ENCODE measurements around the gene ADAM22. TPM values are rescaled to one million over a fixed set of nuclear protein-coding genes. Genes with fewer than 3 reads are reported as not detected.

Gene ADAM22
- total and polyA plus RNA-seq, 3 donors from 2014 or later = 2.9 to 4.4 (median 4.4) TPM

GRCh38 chr7:88105231-88105630 lies 171.2 kb downstream of the ADAM22 start:
- no peaks in the 10 kb centered on the region for H3K36me3 ChIP-seq (ENCODE audit: low read depth, missing control alignments)
- no peaks in the 10 kb centered on the region for H3K4me1 ChIP-seq
- no peaks in the 10 kb centered on the region for H3K27me3 ChIP-seq
- H3K27ac ChIP-seq = no peak overlapping the region
- DNase-seq = no peak
- intact Hi-C loops (cut with DNase I; ENCODE audit: low total_unique reads) = no loop called here
- 90 to 91% methylated on average over 3 of the region's 3 CpGs for WGBS, 2 donors
- TF ChIP-seq CTCF (IDR thresholded peaks at IDR 0.05) (no peak), POLR2A (IDR thresholded peaks at IDR 0.05) (no peak)
- no peaks in the 10 kb centered on the region for H3K9me3 ChIP-seq
- no peak overlapping the region for H3K4me3 ChIP-seq

- 82 to 83% methylated on average over 4 of the region's 4 CpGs for WGBS, 2 donors
- H3K9me3 ChIP-seq = no peaks in the 10 kb centered on the region
- TF ChIP-seq CTCF (IDR thresholded peaks at IDR 0.05) (no peak), POLR2A (IDR thresholded peaks at IDR 0.05) (no peak)
- no peaks in the 10 kb centered on the region for H3K4me1 ChIP-seq
- no peaks in the 10 kb centered on the region for H3K36me3 ChIP-seq (ENCODE audit: low read depth, missing control alignments)
- intact Hi-C loops (cut with DNase I; ENCODE audit: low total_unique reads) = no loop called here
- no peak for DNase-seq
- no peak overlapping the region for H3K4me3 ChIP-seq
- H3K27ac ChIP-seq = no peak overlapping the region
- H3K27me3 ChIP-seq = no peaks in the 10 kb centered on the region
Observed at GRCh38 chr7:88106434-88106833, 172.4 kb downstream of the ADAM22 start.

GRCh38 chr7:88109612-88110011 lies 175.6 kb downstream of the ADAM22 start:
- intact Hi-C loops (cut with DNase I; ENCODE audit: low total_unique reads) = no loop called here

GRCh38 chr7:88111140-88111743 lies 177.2 kb downstream of the ADAM22 start:
- no peak overlapping the region for H3K4me3 ChIP-seq
- H3K36me3 ChIP-seq (ENCODE audit: low read depth, missing control alignments) = no peaks in the 10 kb centered on the region
- 38 to 40% methylated on average over 4 of the region's 4 CpGs for WGBS, 2 donors
- no peak overlapping the region for H3K27ac ChIP-seq
- TF ChIP-seq POLR2A (IDR thresholded peaks at IDR 0.05) (no peak), CTCF (IDR thresholded peaks at IDR 0.05) (peak in 2 of 3 experiments; percentile 37 to 52)
- H3K9me3 ChIP-seq = no peaks in the 10 kb centered on the region
- no peaks in the 10 kb centered on the region for H3K27me3 ChIP-seq
- no peak for DNase-seq
- no peaks in the 10 kb centered on the region for H3K4me1 ChIP-seq
- intact Hi-C loops (cut with DNase I; ENCODE audit: low total_unique reads) = no loop called here

More at GRCh38 chr7:88109612-88110011, 175.6 kb downstream of the ADAM22 start:
- TF ChIP-seq POLR2A (IDR thresholded peaks at IDR 0.05) (no peak), CTCF (IDR thresholded peaks at IDR 0.05) (no peak)
- H3K27me3 ChIP-seq = no peaks in the 10 kb centered on the region
- H3K9me3 ChIP-seq = no peaks in the 10 kb centered on the region
- 79 to 89% methylated on average over 3 of the region's 3 CpGs for WGBS, 2 donors
- H3K27ac ChIP-seq = no peak overlapping the region
- H3K36me3 ChIP-seq (ENCODE audit: low read depth, missing control alignments) = no peaks in the 10 kb centered on the region
- no peak for DNase-seq
- no peaks in the 10 kb centered on the region for H3K4me1 ChIP-seq
- no peak overlapping the region for H3K4me3 ChIP-seq

GRCh38 chr7:88111954-88112471 lies 178.0 kb downstream of the ADAM22 start:
- no peaks in the 10 kb centered on the region for H3K36me3 ChIP-seq (ENCODE audit: low read depth, missing control alignments)
- intact Hi-C loops (cut with DNase I; ENCODE audit: low total_unique reads) = no loop called here
- WGBS, 2 donors = 35 to 39% methylated on average over 2 of the region's 2 CpGs
- TF ChIP-seq POLR2A (IDR thresholded peaks at IDR 0.05) (no peak), CTCF (IDR thresholded peaks at IDR 0.05) (no peak)
- H3K4me1 ChIP-seq = no peaks in the 10 kb centered on the region
- H3K27ac ChIP-seq = no peak overlapping the region
- no peaks in the 10 kb centered on the region for H3K9me3 ChIP-seq
- H3K27me3 ChIP-seq = no peaks in the 10 kb centered on the region
- DNase-seq = no peak
- no peak overlapping the region for H3K4me3 ChIP-seq
